Heart left ventricle (tissue), 13 donors: Measurements from ENCODE around the gene NIP7.

Experiments
- POLR2A ChIP-seq, 2 donors: fragments of 450-650 bp; IDR thresholded peaks; one replicate each; pipeline ENCODE4 v1.6.1; 2017; ENCODE audit warnings: antibody characterized with exemption in 2 of 2, mild to moderate bottlenecking in 2 of 2, moderate library complexity in 2 of 2
- TF ChIP-seq, protein P1 (sequence below), 12 donors: fragments of 200-600 bp; sonication (generic) in 4 of 12; IDR thresholded peaks; one replicate each; pipeline versions ENCODE4 v1.5.0 to v1.8.0; 2018 to 2022; ENCODE audit warnings: antibody characterized with exemption in 12 of 12, mild to moderate bottlenecking in 5 of 12
- donor health status: ischemic (EF 13 %, LVEDD 7.1; RV severe dilation, severe dysfunction).
- donor health status: DM: no; HTN: yes; CAD: no.
- donor health status: DM: no; HTN: no; CAD: no.
- donor health status: ischemic (EF 25% LVEDD 6.9; RV normal size, moderate dysfunction).
- donor health status: ischemic (EF 25% LVEDD 5.7; RV mildly dilated, moderate dysfunction).
- donor health status: ischemic (EF 35%, LVEDD 5.7; RV mildly dilated, moderate dysfunction).
- donor health status: nonischemic (EF 11% LVEDD 7.7; RV severe dilation, severe dysfunction).
- donor health status: DM: yes; HTN: yes; CAD: no.
- donor health status: PGD.
- donor health status: ischemic (EF 29% LVEDD 5.4; RV normal size, mild dysfunction).
- donor health status: nonischemic (EF 23%, LVEDD 6.1; RV moderate dilation, normal function).

DNA sequence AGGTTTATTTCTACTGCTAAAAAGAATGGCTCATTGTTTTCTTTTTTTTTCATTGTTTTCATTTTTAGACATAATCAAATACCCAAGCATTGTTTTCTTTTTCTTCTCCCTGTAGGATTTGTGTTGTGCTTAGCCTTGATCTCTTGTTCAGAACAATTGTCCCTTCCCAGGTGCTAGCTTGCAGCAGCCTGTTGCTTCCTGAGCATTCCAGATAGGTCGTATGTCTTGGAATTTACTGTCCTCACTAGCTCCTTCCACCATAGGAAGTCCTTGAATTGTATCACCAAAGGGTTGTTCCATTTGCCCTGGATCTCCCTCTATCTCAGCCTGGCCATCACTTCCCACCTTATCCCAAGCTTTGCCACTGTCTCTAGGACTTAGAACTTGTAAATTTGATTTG is 38.4 kb upstream of the NIP7 start:
- TF ChIP-seq, protein P1, sequence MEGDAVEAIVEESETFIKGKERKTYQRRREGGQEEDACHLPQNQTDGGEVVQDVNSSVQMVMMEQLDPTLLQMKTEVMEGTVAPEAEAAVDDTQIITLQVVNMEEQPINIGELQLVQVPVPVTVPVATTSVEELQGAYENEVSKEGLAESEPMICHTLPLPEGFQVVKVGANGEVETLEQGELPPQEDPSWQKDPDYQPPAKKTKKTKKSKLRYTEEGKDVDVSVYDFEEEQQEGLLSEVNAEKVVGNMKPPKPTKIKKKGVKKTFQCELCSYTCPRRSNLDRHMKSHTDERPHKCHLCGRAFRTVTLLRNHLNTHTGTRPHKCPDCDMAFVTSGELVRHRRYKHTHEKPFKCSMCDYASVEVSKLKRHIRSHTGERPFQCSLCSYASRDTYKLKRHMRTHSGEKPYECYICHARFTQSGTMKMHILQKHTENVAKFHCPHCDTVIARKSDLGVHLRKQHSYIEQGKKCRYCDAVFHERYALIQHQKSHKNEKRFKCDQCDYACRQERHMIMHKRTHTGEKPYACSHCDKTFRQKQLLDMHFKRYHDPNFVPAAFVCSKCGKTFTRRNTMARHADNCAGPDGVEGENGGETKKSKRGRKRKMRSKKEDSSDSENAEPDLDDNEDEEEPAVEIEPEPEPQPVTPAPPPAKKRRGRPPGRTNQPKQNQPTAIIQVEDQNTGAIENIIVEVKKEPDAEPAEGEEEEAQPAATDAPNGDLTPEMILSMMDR (IDR thresholded peaks at IDR 0.05), result no peak
- TF ChIP-seq POLR2A (IDR thresholded peaks at IDR 0.05), result no peak
